Epidermal melanocyte (primary cell): ENCODE measurements around the gene RUVBL2.

ENCODE experiments used
- DNase-seq: peaks from one replicate; pipeline ENCODE4 v3.0.0; 2011; ENCODE audit warnings: low spot score; ENCODE audit not compliant: insufficient read length

Gene RUVBL2

DNA sequence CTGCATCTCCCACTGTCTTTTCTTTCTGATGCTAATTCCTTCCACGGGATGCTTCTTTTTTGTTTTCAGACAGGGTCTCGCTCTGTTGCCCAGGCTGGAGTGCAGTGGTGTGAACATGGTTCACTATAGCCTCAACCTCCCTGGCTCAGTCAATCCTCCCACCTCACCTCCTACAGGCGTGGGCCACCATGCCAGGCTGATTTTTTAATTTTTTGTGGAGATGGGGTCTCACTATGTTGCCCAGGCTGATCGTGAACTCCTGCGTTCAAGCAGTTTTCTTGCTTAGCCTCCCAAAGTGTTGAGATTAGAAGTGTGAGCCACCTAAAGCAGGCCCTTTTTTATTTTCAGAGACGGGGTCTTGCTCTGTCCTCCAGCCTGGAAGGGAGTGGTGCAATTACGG is 5.4 kb upstream of the RUVBL2 start:
- no peak for DNase-seq

DNA sequence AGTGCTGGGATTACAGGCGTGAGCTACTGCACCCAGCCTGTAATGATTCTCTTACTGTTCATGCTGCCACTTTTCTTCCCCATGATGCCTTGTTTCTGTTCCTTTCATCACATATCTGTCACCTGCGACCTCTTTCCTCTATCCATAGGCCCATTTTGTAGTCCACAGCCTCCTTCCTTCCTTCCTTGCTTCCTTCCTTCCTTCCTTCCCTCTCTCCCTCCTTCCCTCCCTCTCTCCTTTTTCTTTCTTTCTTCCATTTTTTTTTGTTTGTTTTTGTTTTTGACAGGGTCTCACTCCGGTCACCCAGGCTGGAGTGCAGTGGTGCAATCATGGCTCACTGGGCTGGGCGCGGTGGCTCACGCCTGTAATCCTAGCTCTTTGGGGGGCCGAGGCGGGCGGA is 4.8 kb upstream of the RUVBL2 start:
- no peak for DNase-seq

DNA sequence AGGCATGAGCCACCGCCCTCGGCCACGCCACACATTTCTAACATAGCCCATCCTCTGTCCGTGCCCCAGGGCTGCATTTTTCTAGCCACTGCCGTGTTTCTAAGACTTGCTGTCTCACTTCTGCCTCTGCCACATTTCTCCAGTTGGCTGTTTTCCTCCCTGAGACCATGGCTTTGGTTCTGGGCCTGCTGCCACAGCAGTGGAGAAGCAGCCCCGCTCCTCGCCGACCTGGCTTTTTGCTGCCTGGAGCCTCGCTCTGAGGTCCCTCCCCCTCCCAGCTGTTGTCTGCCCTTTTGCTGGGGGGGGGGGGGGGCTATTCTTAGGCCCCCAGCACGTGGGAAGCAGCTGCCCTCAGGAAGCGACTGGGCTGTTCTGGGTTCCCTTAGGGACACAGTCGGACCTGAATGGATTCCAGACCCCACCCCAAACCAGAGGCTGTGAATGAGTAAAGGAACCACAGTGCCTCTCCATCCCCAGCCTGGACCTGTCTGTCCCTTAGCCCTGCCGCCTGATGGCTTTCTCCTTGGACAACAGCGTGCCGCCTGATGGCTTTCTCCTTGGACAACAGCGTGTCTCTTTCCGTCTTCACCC is 3.9 kb upstream of the RUVBL2 start:
- DNase-seq: no peak

GRCh38 chr19:48990400-48990799 is 3.3 kb upstream of the RUVBL2 start:
- DNase-seq: no peak

DNA sequence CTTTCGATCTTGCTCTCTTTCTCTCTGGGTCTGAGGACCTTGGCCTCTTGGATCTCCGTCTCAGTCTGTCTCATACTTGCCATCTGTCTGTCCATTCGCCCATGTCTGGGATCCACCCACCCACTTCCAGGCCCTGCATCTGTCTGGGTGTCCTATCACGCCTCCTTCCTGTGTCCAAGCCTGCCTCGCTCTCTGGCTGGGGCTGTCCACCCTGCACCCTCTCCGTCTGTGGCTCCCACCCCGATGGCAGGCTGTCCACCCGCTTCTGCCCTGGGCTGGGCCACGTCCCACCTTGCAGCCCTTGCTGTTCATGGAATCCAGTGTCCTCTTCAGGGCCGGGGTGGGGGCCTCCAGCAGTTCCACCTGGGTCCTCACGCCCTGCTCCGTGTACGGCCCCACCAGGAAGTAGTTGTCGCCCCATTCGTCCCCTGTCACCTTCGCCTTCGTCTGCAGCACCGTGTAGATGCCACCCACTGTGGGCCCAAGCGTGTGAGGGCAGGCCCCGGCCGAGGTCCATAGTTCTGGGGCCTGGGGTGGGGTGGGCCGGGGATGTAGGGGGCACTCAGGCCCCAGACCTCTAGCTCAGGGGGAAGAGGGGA is 2.6 kb upstream of the RUVBL2 start:
- no peak for DNase-seq

GRCh38 chr19:48991873-48992580 is 1.7 kb upstream of the RUVBL2 start:
- peak; percentile 90 for DNase-seq

DNA sequence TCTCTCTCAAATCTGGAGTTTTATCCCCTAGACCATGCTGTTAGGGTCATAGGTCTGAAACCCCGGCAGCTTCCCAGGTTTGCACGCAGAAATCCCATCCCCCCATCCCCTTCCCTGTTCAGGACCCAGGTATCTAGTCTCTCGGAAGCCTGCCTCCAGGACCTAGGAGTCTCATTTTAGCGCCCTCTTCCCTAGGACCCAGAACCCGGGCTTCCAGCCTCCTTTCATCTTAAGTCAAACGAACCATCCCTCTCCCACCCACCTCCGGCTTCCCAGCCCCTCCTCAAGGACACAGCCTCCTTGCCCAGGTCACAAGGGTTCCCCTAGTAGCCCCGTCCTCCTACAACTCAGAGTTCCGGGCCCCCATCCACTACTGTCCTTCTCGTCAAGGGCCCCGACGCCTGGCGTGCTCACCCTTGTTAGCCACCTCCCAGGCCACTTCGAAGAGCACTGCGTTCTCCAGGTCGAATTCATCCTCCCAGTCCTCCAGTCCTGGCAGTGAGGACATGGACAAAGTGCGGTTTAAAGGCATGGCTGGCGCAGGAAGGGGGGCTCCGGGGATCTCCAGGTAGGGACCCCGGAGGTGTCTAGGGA is 1.0 kb upstream of the RUVBL2 start:
- DNase-seq: no peak

- DNase-seq: no peak
These were observed 324 bp downstream of the RUVBL2 start for GRCh38 chr19:48994035-48994386.

- DNase-seq: no peak
These were observed 4.3 kb downstream of the RUVBL2 start for GRCh38 chr19:48997972-48998371.

- DNase-seq: peak; percentile 50
These were observed 6.0 kb downstream of the RUVBL2 start for GRCh38 chr19:48999481-49000325.

- no peak for DNase-seq
These were observed 10.4 kb downstream of the RUVBL2 start for GRCh38 chr19:49004133-49004532.

- DNase-seq: no peak
These were observed 11.4 kb downstream of the RUVBL2 start for GRCh38 chr19:49004964-49005614.

- DNase-seq: no peak
These were observed 13.2 kb downstream of the RUVBL2 start for GRCh38 chr19:49006905-49007304.

GRCh38 chr19:49009828-49010227 is 16.1 kb downstream of the RUVBL2 start:
- DNase-seq: no peak

DNA sequence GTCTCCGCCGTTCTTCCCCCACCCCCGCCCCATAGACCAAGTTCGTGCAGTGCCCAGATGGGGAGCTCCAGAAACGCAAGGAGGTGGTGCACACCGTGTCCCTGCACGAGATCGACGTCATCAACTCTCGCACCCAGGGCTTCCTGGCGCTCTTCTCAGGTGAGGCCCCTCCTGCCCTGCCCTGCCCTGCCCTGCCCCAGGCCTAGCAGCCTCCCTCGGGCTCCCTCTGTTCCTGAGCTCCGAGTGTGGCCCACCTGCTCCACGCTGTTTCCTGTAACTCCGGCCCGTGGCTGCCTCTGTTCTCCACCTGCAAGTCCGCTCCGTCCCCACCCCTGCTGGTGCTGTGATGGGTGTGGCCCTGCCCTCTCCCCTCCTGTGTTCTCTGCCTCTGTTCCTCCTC is 16.8 kb downstream of the RUVBL2 start:
- no peak for DNase-seq

DNA sequence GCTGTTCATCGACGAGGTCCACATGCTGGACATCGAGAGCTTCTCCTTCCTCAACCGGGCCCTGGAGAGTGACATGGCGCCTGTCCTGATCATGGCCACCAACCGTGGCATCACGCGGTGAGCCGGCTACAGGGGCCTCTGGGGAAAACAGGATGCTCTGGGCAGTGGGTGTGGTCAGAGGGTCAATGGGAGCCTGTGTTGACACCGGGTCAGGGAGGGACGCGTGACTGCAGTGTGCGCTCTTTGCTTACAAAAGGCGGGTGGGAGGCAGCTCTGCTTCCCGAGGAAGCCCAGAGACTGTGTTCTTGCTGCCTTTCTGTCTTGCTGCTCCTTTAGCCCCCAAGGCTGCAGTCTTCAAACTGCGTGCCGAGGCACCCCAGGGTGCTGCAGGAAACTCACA is 17.5 kb downstream of the RUVBL2 start:
- peak; percentile 40 for DNase-seq

DNA sequence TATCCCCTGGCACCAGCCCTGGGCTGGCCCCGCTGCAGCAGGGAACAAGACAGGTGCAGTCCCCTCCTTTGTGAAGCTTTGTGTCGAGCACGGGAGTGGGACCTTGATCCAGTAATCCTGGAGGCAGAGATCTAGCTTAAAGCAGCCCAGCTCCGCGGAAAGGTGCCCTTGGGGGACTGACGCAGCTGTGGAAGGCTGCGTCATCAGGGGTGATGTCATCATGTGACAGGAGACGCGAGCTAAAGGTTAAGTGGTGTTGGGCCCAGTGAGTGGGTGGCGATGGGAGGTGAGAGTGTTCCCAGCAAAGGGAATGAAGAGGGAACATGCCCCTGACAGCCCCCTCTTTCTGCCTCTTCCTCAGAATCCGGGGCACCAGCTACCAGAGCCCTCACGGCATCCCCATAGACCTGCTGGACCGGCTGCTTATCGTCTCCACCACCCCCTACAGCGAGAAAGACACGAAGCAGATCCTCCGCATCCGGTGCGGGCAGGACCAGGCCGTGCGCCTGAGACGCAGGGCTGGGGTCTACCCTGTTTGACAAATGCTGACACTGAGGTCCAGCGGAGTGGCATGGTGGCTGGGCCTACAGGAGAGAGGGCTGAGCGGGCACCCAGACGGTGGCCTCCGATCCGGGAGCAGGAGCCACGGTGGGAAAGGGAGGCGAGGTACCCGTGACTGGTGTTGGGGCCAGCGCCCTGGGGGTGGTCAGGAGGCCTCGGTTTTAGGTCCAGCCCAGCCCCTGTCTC is 20.6 kb downstream of the RUVBL2 start:
- DNase-seq: no peak

GRCh38 chr19:49014870-49015255 is 21.2 kb downstream of the RUVBL2 start:
- no peak for DNase-seq

DNA sequence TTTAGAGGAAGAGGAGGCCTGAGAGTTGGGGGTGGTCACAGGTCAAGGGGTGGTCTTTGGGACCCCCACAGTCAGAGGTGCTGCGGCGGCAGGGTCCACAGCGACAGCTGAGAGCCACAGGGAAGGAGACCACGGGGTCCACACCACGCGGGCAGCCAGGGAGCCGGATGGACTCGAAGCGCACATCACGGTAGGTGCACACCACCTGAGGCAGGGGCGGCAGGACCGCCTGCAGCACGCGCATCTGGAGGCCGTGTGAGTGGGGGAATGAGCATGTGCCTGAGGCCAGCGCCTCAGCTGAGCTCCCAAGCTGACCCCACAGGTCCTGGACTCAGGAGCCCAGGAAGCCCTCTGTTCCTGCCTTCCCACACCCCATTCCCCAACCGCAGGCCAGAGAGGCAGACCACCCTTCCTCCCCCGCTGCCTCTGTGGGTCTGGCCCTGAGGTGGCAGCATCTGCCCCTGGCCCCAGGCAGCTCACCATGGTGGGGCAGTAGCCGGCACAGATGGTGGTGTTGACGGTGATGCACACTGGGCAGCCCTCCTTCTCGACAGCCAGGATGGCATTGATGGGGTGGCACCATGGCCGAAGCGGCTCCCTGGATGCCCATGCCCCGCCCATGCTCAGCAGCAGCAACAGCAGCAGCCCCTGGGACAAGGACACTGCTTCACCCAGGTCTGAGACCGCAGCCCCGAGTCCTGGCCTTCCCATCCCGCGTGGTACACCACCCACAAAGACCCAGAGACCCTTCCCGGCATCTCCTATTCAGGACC is 22.6 kb downstream of the RUVBL2 start:
- no peak for DNase-seq
